Body of pancreas (tissue), 4 donors: Measurements from ENCODE around the gene PCDHGA12.

ENCODE experiments used
- CTCF ChIP-seq, 7 experiments: fragments of 450-650 bp in 4 of 7; fragments of 200-600 bp in 3 of 7; sonication (generic) in 3 of 7; IDR thresholded peaks; one replicate each; pipeline ENCODE4 v1.5.1; 2016 to 2019; ENCODE audit warnings: antibody characterized with exemption in 7 of 7
- POLR2A ChIP-seq, 3 donors: fragments of 450-650 bp; IDR thresholded peaks; one replicate each; pipeline ENCODE4 v1.6.1; 2016; ENCODE audit warnings: antibody characterized with exemption in 3 of 3, mild to moderate bottlenecking in 2 of 3

DNA sequence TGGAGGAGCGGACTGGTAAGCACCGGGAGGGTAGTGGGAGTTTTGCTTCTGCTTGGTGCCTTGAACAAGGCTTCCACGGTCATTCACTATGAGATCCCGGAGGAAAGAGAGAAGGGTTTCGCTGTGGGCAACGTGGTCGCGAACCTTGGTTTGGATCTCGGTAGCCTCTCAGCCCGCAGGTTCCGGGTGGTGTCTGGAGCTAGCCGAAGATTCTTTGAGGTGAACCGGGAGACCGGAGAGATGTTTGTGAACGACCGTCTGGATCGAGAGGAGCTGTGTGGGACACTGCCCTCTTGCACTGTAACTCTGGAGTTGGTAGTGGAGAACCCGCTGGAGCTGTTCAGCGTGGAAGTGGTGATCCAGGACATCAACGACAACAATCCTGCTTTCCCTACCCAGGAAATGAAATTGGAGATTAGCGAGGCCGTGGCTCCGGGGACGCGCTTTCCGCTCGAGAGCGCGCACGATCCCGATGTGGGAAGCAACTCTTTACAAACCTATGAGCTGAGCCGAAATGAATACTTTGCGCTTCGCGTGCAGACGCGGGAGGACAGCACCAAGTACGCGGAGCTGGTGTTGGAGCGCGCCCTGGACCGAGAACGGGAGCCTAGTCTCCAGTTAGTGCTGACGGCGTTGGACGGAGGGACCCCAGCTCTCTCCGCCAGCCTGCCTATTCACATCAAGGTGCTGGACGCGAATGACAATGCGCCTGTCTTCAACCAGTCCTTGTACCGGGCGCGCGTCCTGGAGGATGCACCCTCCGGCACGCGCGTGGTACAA is 46.0 kb downstream of the PCDHGA12 start:
- no peak for TF ChIP-seq CTCF (IDR thresholded peaks at IDR 0.05)
- TF ChIP-seq POLR2A (IDR thresholded peaks at IDR 0.05), result peak in 2 of 3 donors; percentile 22 to 28
